T follicular helper cell (primary cell): ENCODE measurements around the gene TMEM238.
"Not testable (repeated sequence)": the region's sequence is repeated elsewhere in the genome, so short reads cannot be mapped to it uniquely, and the experiment has no call there.

Experiments
- DNase-seq: peaks from one replicate; pipeline ENCODE4 v3.0.0-alpha.2; 2020; ENCODE audit warnings: low read depth

Gene TMEM238

GRCh38 chr19:55339889-55340783, 44.0 kb downstream of the TMEM238 start:
- no peak for DNase-seq

GRCh38 chr19:55339105-55339888, 44.8 kb downstream of the TMEM238 start, which contains the start of gene KMT5C:
KMT5C (plus strand) TSS chr19:55339876; CDS start chr19:55341937, 2,061 bp downstream.
- DNase-seq: peak; percentile 100

- no peak for DNase-seq
These were observed 48.0 kb downstream of the TMEM238 start for GRCh38 chr19:55336101-55336500.

GRCh38 chr19:55333870-55334269, 50.2 kb downstream of the TMEM238 start:
- no peak for DNase-seq

GRCh38 chr19:55329791-55330190, 54.3 kb downstream of the TMEM238 start:
- DNase-seq: not testable (repeated sequence)
